PC-3 (cell line): ENCODE data around the gene ACAP1.

Experiments
- CTCF ChIP-seq: fragments of 300-600 bp; sonication (generic); conservative IDR thresholded peaks from 2 replicates; pipeline ENCODE4 v1.5.1; 2017; ENCODE audit warnings: antibody characterized with exemption, low read depth, mild to moderate bottlenecking, low read length
- EZH2 ChIP-seq: fragments of 300-600 bp; sonication (generic); IDR thresholded peaks from one replicate; pipeline ENCODE4 v1.6.1; 2017; ENCODE audit warnings: antibody characterized with exemption, mild to moderate bottlenecking, low read length; ENCODE audit not compliant: unreplicated experiment

GRCh38 chr17:7307686-7308624 is 28.4 kb upstream of the ACAP1 start:
- no peak for TF ChIP-seq EZH2
- TF ChIP-seq CTCF: no peak
